H9 (cell line): Measurements from ENCODE around the gene RACGAP1. TPM values are rescaled to one million over a fixed set of nuclear protein-coding genes. Genes with fewer than 3 reads are reported as not detected.
A peak's percentile ranks its signal among the peaks of the same experiment; 100 is the strongest.
"Not testable (repeated sequence)": the region's sequence is repeated elsewhere in the genome, so short reads cannot be mapped to it uniquely, and the experiment has no call there.

ENCODE experiments used
- DNase-seq: peaks from one replicate; pipeline ENCODE4 v3.0.0-alpha.2; 2017
- H2AFZ ChIP-seq: one replicate; pipeline ENCODE4 v1.6.1; 2013; ENCODE audit warnings: mild to moderate bottlenecking, low read length, control low read depth, moderate library complexity
- H2AK5ac ChIP-seq: 2 replicates; pipeline ENCODE4 v1.6.1; 2013; ENCODE audit warnings: low read length, control low read depth, mixed read lengths; ENCODE audit not compliant: insufficient read length
- H2BK120ac ChIP-seq: one replicate; pipeline ENCODE4 v1.6.1; 2013; ENCODE audit warnings: low read depth, mild to moderate bottlenecking, low read length, control low read depth, inconsistent platforms; ENCODE audit not compliant: poor library complexity, severe bottlenecking
- H2BK12ac ChIP-seq: 2 replicates; pipeline ENCODE4 v1.6.1; 2013; ENCODE audit warnings: low read length, control low read depth, mixed read lengths, low read depth; ENCODE audit not compliant: insufficient read length
- H2BK15ac ChIP-seq: 2 replicates; pipeline ENCODE4 v1.6.1; 2013; ENCODE audit warnings: low read depth, low read length, control low read depth
- H2BK20ac ChIP-seq: one replicate; pipeline ENCODE4 v1.6.1; 2013; ENCODE audit warnings: low read depth, mild to moderate bottlenecking, low read length, control low read depth, inconsistent platforms; ENCODE audit not compliant: poor library complexity, severe bottlenecking
- H2BK5ac ChIP-seq: 2 replicates; pipeline ENCODE4 v1.6.1; 2013; ENCODE audit warnings: low read length, control low read depth, mixed read lengths; ENCODE audit not compliant: insufficient read length
- H3K14ac ChIP-seq: 2 replicates; pipeline ENCODE4 v1.6.1; 2013; ENCODE audit warnings: low read length, control low read depth; ENCODE audit not compliant: insufficient read depth
- H3K18ac ChIP-seq: 2 replicates; pipeline ENCODE4 v1.6.1; 2013; ENCODE audit warnings: low read depth, mild to moderate bottlenecking, mixed read lengths, low read length, control low read depth; ENCODE audit not compliant: insufficient read length
- H3K23ac ChIP-seq: 2 replicates; pipeline ENCODE4 v1.6.1; 2013; ENCODE audit warnings: low read length, control low read depth, mixed read lengths, low read depth; ENCODE audit not compliant: insufficient read length
- H3K23me2 ChIP-seq: 2 replicates; pipeline ENCODE4 v1.6.1; 2013; ENCODE audit warnings: low read depth, mild to moderate bottlenecking, mixed read lengths, low read length, control low read depth; ENCODE audit not compliant: insufficient read length, poor library complexity, severe bottlenecking
- H3K27ac ChIP-seq: 2 replicates; pipeline ENCODE4 v1.5.1; 2013; ENCODE audit warnings: low read length, control low read depth, mixed read lengths, low read depth; ENCODE audit not compliant: insufficient read length
- H3K27me3 ChIP-seq: 2 replicates; pipeline ENCODE4 v1.6.1; 2013; ENCODE audit warnings: low read length, control low read depth, inconsistent platforms; ENCODE audit not compliant: insufficient read depth
- H3K4ac ChIP-seq: 2 replicates; pipeline ENCODE4 v1.6.1; 2013; ENCODE audit warnings: low read depth, mild to moderate bottlenecking, control low read depth, inconsistent platforms, low read length, moderate library complexity
- H3K4me1 ChIP-seq: 2 replicates; pipeline ENCODE4 v1.6.1; 2013; ENCODE audit warnings: low read length, control low read depth, inconsistent platforms; ENCODE audit not compliant: insufficient read depth
- H3K4me2 ChIP-seq: 2 replicates; pipeline ENCODE4 v1.6.1; 2013; ENCODE audit warnings: low read length, control low read depth, mixed read lengths; ENCODE audit not compliant: insufficient read length, insufficient read depth
- H3K56ac ChIP-seq: 2 replicates; pipeline ENCODE4 v1.6.1; 2013; ENCODE audit warnings: low read depth, mild to moderate bottlenecking, mixed read lengths, low read length, control low read depth; ENCODE audit not compliant: insufficient read length
- H3K79me1 ChIP-seq: 2 replicates; pipeline ENCODE4 v1.6.1; 2013; ENCODE audit warnings: low read depth, mild to moderate bottlenecking, moderate library complexity, low read length, control low read depth, inconsistent platforms; ENCODE audit not compliant: insufficient read depth, poor library complexity, severe bottlenecking
- H3K79me2 ChIP-seq: 2 replicates; pipeline ENCODE4 v1.6.1; 2013; ENCODE audit warnings: low read length, control low read depth, inconsistent platforms; ENCODE audit not compliant: insufficient read depth
- H3K9ac ChIP-seq: 2 replicates; pipeline ENCODE4 v1.6.1; 2013; ENCODE audit warnings: low read length, control low read depth, mixed read lengths; ENCODE audit not compliant: insufficient read length; ENCODE audit errors: extremely low read depth
- H3K9me3 ChIP-seq: one replicate; pipeline ENCODE4 v1.6.1; 2013; ENCODE audit warnings: low read depth, low read length, inconsistent platforms; ENCODE audit not compliant: control insufficient read depth
- H3T11ph ChIP-seq: one replicate; pipeline ENCODE4 v1.6.1; 2013; ENCODE audit warnings: mild to moderate bottlenecking, low read length, control low read depth, inconsistent platforms
- H4K20me1 ChIP-seq: one replicate; pipeline ENCODE4 v1.6.1; 2013; ENCODE audit not compliant: control insufficient read depth, insufficient read length, insufficient read depth
- H4K5ac ChIP-seq: 2 replicates; pipeline ENCODE4 v1.6.1; 2013; ENCODE audit warnings: low read depth, mild to moderate bottlenecking, mixed read lengths, low read length, control low read depth; ENCODE audit not compliant: insufficient read length
- H4K8ac ChIP-seq: replicated peaks from 2 replicates; pipeline ENCODE4 v1.6.1; 2013; ENCODE audit warnings: low read length, control low read depth, mixed read lengths, low read depth; ENCODE audit not compliant: insufficient read length
- H4K91ac ChIP-seq: 2 replicates; pipeline ENCODE4 v1.6.1; 2013; ENCODE audit warnings: low read depth, mild to moderate bottlenecking, moderate library complexity, mixed read lengths, low read length, control low read depth; ENCODE audit not compliant: insufficient read length
- H3K27ac Mint-ChIP-seq, 3 experiments: 2 replicates in 2 of 3; 3 replicates in 1 of 3; pipeline ENCODE4 v1.8.0; 2020 to 2021; ENCODE audit warnings: mixed read lengths in 3 of 3, mild to moderate bottlenecking in 1 of 3, moderate library complexity in 1 of 3
- H3K27me3 Mint-ChIP-seq: 2 replicates; pipeline ENCODE4 v1.8.0; 2021; ENCODE audit warnings: low read depth, mild to moderate bottlenecking, moderate library complexity, mixed read lengths
- H3K36me3 Mint-ChIP-seq, 3 experiments: 2 replicates in 2 of 3; 3 replicates in 1 of 3; pipeline ENCODE4 v1.8.0; 2020 to 2021; ENCODE audit warnings: low read depth in 3 of 3, mixed read lengths in 3 of 3; ENCODE audit not compliant: insufficient read depth in 1 of 3
- H3K4me1 Mint-ChIP-seq, 2 experiments: 2 replicates each; pipeline ENCODE4 v1.8.0; 2020; ENCODE audit warnings: mixed read lengths in 2 of 2
- H3K4me3 Mint-ChIP-seq, 2 experiments: 2 replicates in 1 of 2; 3 replicates in 1 of 2; pipeline ENCODE4 v1.8.0; 2020 to 2021; ENCODE audit warnings: mild to moderate bottlenecking in 2 of 2, mixed read lengths in 2 of 2, moderate library complexity in 1 of 2
- H3K9me3 Mint-ChIP-seq, 2 experiments: 2 replicates in 1 of 2; 3 replicates in 1 of 2; pipeline ENCODE4 v1.8.0; 2020; ENCODE audit warnings: mild to moderate bottlenecking in 2 of 2, mixed read lengths in 2 of 2, moderate library complexity in 1 of 2
- CTCF ChIP-seq: fragments of 200-600 bp; sonication (generic); conservative IDR thresholded peaks from 3 replicates; pipeline ENCODE4 v1.8.0; 2021; ENCODE audit warnings: antibody characterized with exemption, mild to moderate bottlenecking
- WGBS: extraction: QIAGEN DNeasy Blood & Tissue Kit; methylation state at CpG from one replicate; pipeline ENCODE4 v1.1.7; 2013; ENCODE audit warnings: missing lambda C conversion rate, low lambda C conversion rate, mixed read lengths; ENCODE audit not compliant: insufficient read length; ENCODE audit errors: extremely low coverage; 5-methylcytosine and 5-hydroxymethylcytosine counted together
- total RNA-seq: library from RNA; stranded (reverse); gene quantifications from 2 replicates; pipeline ENCODE4 v1.2.1, GENCODE V29; 2021

Gene RACGAP1
- total RNA-seq, 1 experiment from 2014 or later = 64.8 TPM

DNA sequence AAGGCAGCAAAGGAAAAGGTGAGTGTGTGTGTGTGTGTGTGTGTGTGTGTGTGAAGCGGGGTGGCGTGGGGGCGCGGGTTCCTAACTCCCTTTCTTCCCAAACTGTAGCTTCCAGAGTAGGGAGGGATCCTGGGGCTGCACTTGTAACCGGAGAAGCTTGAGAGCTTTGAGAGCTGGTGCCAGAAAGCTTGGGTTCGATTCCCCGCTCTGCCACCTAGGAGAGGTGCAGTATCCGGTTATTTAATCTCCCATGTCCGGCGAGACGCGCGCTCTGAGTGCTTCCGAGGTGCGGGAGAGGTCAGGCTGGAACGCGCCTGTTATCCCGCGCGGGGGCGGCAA, 7.2 kb upstream of the RACGAP1 start:
- no peak overlapping the region for H4K5ac ChIP-seq
- peaks cover 8% of the 10 kb centered on the region for H3K23me2 ChIP-seq
- no peak overlapping the region for H3K27ac ChIP-seq
- no CpG with 5 or more reads among the region's 21 CpGs for WGBS
- H3K4ac ChIP-seq = no peak overlapping the region
- Mint-ChIP-seq H3K4me3 (peak overlapping the region; percentile 44 to 66), H3K9me3 (no peaks in the 10 kb centered on the region), H3K27ac (no peak overlapping the region), H3K27me3 (peaks cover 10% of the 10 kb centered on the region), H3K4me1 (peaks cover 4 to 9% of the 10 kb centered on the region in 2 experiments), H3K36me3 (no peaks in the 10 kb centered on the region)
- no peak overlapping the region for H2BK12ac ChIP-seq
- H3K9ac ChIP-seq = no peak overlapping the region
- no peaks in the 10 kb centered on the region for H4K20me1 ChIP-seq
- no peak overlapping the region for H2AK5ac ChIP-seq
- H2BK120ac ChIP-seq = no peak overlapping the region
- H4K91ac ChIP-seq = no peak overlapping the region
- no peak overlapping the region for H3T11ph ChIP-seq
- H3K18ac ChIP-seq = no peak overlapping the region
- H2AFZ ChIP-seq = no peak overlapping the region
- no peak overlapping the region for H2BK5ac ChIP-seq
- H4K8ac ChIP-seq = no peak overlapping the region
- H3K9me3 ChIP-seq = no peaks in the 10 kb centered on the region
- no peaks in the 10 kb centered on the region for H3K79me2 ChIP-seq
- TF ChIP-seq CTCF = no peak
- peak; percentile 69 for DNase-seq
- H2BK15ac ChIP-seq = no peak overlapping the region
- peak overlapping the region; percentile 54 for H3K4me2 ChIP-seq
- no peak overlapping the region for H3K56ac ChIP-seq
- H3K79me1 ChIP-seq = no peaks in the 10 kb centered on the region
- H3K14ac ChIP-seq = no peak overlapping the region
- no peaks in the 10 kb centered on the region for H3K27me3 ChIP-seq
- no peaks in the 10 kb centered on the region for H3K4me1 ChIP-seq
- no peak overlapping the region for H3K23ac ChIP-seq
- no peak overlapping the region for H2BK20ac ChIP-seq

DNA sequence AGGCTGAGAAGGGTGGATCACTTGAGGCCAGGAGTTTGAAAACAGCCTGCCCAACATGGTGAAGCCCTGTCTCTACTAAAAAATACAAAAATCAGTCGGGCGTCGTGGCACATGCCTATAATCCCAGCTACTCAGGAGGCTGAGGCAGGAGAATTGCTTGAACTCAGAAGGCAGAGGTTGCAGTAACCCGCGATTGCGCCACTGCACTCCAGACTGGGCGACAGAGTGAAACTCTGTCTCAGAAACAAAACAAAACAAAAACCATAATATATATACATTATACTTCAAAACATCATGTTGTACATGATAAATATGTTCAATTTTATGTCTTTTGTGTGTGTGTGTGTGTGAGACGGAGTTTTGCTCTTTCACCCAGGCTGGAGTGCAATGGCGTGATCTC, 5.2 kb upstream of the RACGAP1 start:
- not testable (repeated sequence) for H3K4me1 ChIP-seq, H3K4me3 Mint-ChIP-seq, H3K9me3 Mint-ChIP-seq, H3K4me2 ChIP-seq, H2BK120ac ChIP-seq, H3K27me3 Mint-ChIP-seq, H3K4ac ChIP-seq, H3T11ph ChIP-seq, H3K79me1 ChIP-seq, H3K27ac Mint-ChIP-seq, H2AK5ac ChIP-seq, H3K14ac ChIP-seq, H3K27ac ChIP-seq, H2BK15ac ChIP-seq, H2BK20ac ChIP-seq, H3K79me2 ChIP-seq, H2AFZ ChIP-seq, H4K20me1 ChIP-seq, H3K9ac ChIP-seq, H3K18ac ChIP-seq, H3K27me3 ChIP-seq, H3K56ac ChIP-seq, H4K5ac ChIP-seq, H3K23ac ChIP-seq, H3K9me3 ChIP-seq, H2BK12ac ChIP-seq, H3K23me2 ChIP-seq, H4K8ac ChIP-seq, H2BK5ac ChIP-seq, DNase-seq, H4K91ac ChIP-seq, H3K36me3 Mint-ChIP-seq
- peaks cover 8 to 15% of the 10 kb centered on the region in 2 experiments for H3K4me1 Mint-ChIP-seq
- no CpG with 5 or more reads among the region's 9 CpGs for WGBS
